Bone marrow (tissue), 2 donors: Measurements from ENCODE around the gene SMIM1.

Source experiments
- DNase-seq, 2 donors: peaks; one replicate each; lab custom pipeline; 2025; lab: John Stamatoyannopoulos, UW

The SMIM1 gene

DNA sequence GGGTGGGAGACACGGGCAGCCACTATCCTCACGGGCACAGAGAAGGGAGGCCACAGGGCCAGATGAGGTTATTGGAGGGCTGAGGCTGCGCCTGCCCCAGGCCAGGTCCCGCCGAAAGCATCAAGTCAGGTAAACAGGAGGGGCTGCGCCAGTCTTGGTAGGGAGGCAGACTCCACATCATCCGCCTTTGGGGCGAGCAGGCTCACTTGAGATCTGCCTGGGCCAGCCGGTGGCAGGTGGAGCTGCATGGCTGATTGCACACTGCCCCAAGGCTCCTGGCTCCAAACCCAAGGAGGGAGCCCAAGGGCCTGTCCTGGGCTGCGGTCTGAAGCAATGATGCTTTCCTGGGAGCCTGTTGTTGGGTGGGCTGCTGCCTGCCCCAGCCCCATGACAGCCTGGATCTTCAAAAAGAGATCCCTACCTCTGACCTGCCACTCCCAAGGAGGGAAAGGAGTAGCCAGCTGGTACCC lies 4.6 kb downstream of the SMIM1 start:
- no peak for DNase-seq

GRCh38 chr1:3777647-3778589 lies 5.4 kb downstream of the SMIM1 start:
- DNase-seq, result no peak

- no peak for DNase-seq
Measured at GRCh38 chr1:3778590-3779264, 6.2 kb downstream of the SMIM1 start.

DNA sequence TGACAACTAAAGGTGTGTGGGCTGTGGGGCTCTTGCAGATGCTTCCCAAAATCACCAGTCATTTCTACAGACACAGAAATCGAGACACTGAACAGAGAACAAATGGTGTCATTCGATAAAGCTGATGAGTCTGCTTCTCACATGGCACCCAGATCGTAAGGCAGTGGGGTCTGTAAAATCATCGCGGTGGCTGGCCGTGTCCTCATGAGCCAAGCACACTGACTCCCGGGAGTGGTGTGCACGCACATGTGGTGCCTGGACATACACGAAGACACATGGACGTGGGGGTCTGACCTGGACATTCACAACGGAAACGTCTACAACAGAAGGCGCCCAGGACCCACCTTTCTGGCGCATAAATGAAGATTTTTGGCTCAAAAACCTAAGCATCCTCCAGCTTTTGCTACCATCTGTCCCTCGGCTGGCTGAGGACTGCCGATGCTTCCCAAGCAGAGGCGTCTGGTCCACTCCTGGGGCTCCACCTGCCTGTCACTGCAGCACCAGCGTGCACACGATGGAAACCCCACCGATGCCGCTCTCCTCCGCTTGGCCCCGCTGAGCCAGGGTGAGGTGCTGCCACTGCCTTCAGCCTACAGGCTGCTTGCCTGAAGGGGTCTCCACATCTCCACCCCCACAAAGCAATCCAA lies 6.8 kb downstream of the SMIM1 start:
- no peak for DNase-seq

DNA sequence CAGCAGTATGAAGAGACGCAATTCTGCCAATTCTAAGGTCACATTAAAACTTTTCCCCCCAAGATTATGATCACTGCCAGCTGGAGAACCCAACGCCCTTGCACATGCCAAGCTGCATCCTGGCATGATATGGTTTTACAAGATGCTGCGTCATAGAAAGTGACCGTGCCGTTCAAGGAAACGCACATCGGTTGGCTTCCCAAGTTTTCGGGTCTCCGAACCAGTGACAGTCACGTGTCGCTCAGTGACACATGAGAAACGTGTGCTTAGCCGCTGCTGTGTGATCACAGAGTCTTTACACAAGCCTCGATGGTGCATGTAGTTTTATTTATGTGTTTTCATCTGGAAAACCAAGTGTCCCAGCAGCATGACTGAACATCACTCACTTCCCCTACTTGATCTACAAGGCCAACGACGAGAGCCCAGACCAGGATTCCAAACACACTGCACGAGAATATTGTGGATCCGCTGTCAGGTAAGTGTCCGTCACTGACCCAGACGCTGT lies 7.4 kb downstream of the SMIM1 start:
- no peak for DNase-seq

GRCh38 chr1:3780901-3781300 lies 8.4 kb downstream of the SMIM1 start:
- no peak for DNase-seq

GRCh38 chr1:3783651-3784474 lies 11.3 kb downstream of the SMIM1 start:
- no peak for DNase-seq

DNA sequence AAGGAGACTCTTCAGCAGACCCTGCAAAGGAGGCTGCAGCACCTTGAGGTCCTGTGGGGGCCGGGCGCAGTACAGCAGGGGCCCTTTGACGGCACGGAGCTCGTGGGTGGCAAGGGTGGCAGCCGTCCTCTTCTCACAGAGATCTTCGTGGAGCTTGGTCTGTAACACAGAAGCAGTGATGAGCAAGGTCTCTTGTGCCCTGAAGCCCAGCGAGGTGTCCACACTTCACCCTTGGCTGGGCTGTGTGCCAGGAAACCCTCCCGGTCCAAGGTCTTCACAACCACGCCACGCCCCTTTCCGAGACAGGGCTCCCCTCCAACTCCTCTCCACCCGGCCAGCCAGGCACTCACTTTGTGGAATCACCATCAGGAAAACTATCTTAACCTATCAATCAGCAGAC lies 12.5 kb downstream of the SMIM1 start:
- no peak for DNase-seq

- no peak for DNase-seq
Measured at GRCh38 chr1:3785456-3786157, 13.1 kb downstream of the SMIM1 start.

DNA sequence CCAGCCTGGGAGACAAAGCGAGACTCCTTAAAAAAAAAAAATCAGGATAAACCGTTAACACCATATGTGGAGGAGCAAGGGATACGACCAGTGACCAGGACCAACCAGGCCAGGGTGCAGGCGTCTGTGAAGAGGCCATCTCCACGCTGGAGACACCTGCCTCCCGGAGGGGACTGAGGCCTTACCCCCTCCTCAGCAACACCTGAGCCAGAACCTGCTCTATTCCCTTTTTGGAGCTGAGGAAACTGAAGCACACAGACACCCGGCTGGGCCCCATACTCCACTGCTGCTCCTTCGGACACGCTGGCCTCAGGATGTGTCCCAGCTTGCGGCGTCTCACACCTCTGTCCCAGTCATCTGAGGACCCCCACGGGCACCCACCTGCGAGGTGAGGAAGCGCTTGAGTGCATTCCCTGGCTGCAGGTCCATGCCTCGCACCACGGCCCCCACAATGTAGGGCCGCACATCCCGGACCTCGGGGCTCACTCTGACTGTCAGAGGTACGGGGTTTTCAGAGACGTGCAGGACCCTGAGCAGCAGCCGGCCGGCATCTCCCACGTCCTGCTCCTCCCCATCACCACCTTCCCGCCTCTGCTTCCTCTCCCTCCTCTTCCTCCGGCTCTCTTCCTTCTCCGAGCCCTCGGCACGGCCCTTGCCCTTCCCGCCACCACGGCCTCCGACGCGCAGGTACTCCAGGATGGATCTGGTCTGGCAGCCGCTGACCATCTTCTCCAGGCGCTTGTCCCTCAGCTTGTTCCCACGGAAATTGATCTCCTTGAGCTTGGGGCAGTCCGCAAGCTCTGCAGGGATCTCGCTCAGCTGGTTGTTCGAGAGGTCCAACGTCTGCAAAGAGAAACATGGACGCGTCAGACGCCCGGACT lies 14.2 kb downstream of the SMIM1 start:
- no peak for DNase-seq

DNA sequence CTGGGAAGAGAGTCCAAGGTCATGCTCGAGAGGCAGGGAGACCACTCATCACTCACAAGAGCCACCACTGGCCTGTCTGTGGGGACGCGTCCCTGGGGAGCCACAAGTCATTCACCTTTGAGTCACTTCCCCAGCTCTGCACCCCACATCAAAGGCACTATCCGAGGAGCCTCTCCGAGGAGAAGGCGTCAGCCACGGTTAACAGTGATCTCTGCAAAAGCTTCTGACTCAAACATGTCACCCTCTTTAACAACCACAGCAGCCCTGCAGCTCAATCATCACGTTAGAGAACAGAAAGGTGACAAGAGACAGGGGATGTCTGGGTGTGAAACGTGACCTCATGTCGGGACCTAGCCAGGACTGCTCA lies 14.8 kb downstream of the SMIM1 start:
- no peak for DNase-seq

- DNase-seq, result no peak
Measured at GRCh38 chr1:3787745-3788605, 15.4 kb downstream of the SMIM1 start.

GRCh38 chr1:3788756-3789420 lies 16.3 kb downstream of the SMIM1 start:
- no peak for DNase-seq

DNA sequence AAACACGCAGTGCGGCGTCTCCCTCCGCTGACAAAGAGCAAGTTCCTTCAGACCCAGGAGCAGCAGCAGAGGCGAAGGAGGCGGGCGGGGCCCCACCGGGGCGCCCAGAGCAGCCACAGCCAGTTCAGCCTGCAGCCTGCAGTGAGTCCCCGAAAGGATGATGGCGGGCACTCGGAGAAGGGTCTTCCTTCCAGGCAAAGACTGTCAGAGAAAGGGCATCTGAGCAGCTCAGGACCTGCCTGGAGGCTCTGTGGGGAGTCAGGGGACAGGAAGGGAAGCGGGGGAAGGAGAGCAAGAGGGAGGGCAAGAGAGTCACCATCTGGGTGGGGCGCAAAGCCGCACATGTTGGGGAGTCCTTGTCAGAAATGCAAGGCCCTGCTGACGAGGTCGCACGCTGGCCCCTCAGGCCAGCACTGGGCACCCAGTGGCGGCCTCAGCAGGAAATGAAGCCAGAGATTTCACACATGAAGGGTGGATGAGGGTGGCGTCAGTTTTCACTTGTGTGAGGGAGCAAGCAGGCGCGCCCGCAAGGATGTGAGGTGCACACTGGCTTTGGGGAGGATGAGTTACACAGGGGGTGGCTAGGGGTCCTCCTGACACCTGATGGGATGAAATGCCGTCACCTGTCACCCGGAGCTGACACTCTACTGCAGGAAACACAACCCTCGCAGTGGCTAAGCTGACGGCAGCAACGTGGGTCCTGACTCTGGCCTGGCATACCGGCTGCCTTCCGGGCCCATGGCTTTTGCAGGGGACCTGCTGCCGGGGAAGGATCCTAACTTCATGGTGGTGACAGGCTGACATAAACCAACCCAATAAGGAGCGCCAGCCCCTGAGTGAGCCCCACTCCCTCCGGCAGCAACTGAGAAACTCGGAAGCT lies 17.1 kb downstream of the SMIM1 start:
- no peak for DNase-seq

DNA sequence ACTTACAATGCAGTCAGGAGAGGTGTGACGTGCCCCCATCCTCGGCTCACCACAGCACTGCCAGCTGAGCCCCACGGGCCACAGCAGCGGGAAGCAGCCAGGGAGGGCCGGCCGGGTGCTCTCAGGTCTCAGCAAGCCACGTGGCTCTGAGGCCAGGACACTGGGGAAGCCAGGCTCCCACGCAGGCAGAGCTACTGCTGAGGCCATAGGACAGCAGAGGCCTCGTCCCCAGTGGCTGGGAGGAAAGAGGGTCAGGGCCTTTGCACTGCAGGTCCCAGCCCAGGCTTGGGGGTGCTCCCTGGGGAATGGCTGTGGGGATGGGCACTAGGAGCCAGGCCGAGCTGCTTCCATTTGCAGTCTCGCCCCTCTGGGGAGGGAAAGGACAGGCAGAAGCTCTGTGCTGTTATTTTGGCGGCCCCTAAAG lies 18.0 kb downstream of the SMIM1 start:
- DNase-seq, result no peak

DNA sequence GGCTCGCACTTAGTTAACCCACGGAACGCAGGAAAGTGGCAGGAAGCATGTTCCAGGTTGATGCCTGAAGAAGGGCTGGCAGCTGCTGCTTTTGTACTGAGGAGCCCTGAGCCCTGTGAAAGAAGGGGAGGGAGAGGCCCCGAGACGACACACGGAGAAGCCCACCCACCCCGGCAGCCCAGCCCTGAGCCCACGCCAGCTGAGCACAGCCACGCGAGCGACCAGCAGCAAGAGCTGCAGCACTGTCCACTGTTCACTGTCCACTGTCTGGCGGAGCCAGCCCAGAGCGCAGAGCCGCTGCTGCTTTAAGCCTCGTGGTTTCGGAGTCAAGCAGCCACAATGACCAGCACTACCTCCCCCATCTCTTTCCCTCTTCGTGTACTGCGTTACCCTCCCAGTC lies 18.4 kb downstream of the SMIM1 start:
- DNase-seq, result no peak

GRCh38 chr1:3795453-3796214 lies 23.1 kb downstream of the SMIM1 start:
- no peak for DNase-seq
